ENCODE measurements around the gene PDE6D.

Gene PDE6D

GRCh38 chr2:231745303-231746038 is 35.6 kb downstream of the PDE6D start:
- no peak for TF ChIP-seq POLR2A (IDR thresholded peaks at IDR 0.05; ENCODE audit: low read depth, low read length)
- DNase-seq (ENCODE audit: insufficient read length, low spot score) (no peak), FAIRE-seq (no peak)

GRCh38 chr2:231743376-231744116 is 37.5 kb downstream of the PDE6D start:
- FAIRE-seq (no peak), DNase-seq (ENCODE audit: insufficient read length, low spot score) (no peak)
- TF ChIP-seq POLR2A (IDR thresholded peaks at IDR 0.05; ENCODE audit: low read depth, low read length) = no peak

GRCh38 chr2:231737761-231738160 is 43.3 kb downstream of the PDE6D start:
- DNase-seq (ENCODE audit: insufficient read length, low spot score) = no peak
- TF ChIP-seq POLR2A (IDR thresholded peaks at IDR 0.05; ENCODE audit: low read depth, low read length) = no peak
- FAIRE-seq = no peak

DNA sequence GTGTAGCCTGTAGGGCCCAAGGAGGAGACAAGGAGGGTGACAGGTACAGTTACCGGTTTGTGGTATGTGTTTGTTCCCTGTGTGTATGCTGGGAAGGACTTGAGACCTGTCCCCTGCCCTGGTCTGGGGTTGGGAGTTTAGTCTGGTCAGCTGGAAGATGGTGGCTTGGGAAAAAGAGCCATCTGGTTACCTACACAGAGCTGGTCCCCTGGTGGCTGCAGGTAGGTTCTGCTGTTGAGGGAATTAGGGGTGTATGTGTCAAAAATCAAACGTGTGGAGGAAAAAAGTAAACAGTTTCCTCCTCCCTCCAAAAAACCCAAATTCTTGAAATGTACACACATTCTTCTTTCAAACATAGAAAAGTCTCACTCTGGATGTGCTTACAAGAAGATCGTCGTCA is 48.5 kb downstream of the PDE6D start:
- DNase-seq (ENCODE audit: insufficient read length, low spot score) = no peak
- no peak for TF ChIP-seq POLR2A (IDR thresholded peaks at IDR 0.05; ENCODE audit: low read depth, low read length)
- no peak for FAIRE-seq

GRCh38 chr2:231727621-231728020 is 53.5 kb downstream of the PDE6D start:
- FAIRE-seq = no peak
- no peak for TF ChIP-seq POLR2A (IDR thresholded peaks at IDR 0.05; ENCODE audit: low read depth, low read length)
- no peak for DNase-seq (ENCODE audit: insufficient read length, low spot score)

DNA sequence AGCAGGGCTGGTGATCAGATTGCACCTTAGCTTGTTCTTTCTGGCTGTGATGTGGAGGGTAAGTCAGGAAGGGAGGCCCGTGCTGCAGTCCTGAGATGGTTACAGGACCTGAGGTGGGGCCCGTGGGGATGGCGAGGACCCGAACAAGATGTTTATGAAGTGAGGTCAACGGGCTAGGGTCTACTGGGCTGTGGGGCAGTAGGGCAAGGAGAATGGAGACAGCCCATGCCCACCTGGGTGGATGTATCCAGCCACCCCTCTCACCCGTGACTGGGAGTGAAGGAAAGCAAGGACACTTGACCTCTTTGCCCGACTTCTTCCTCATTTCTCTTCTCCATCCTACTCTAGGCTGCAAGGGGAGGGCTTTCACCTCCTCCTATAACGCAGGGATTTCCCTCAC is 54.8 kb downstream of the PDE6D start:
- FAIRE-seq (no peak), DNase-seq (ENCODE audit: insufficient read length, low spot score) (no peak)
- TF ChIP-seq POLR2A (IDR thresholded peaks at IDR 0.05; ENCODE audit: low read depth, low read length) = no peak

DNA sequence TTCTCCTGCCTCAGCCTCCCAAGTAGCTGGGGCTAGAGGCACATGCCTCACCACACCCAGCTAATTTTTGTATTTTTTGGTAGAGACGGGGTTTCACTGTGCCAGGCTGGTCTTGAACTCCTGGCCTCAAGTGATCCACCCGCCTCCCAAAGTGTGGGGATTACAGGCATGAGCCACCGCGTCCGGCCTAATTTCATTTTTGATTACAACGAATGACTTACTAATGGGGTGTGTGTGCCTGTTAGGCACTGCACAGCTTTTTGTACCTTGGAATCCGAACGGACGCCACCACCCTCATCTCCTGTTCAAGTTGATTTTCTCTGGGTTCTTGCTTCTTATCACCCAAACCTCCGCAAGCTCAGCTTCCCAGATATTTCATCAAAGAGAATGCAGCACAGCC is 55.6 kb downstream of the PDE6D start:
- no peak for FAIRE-seq
- TF ChIP-seq POLR2A (IDR thresholded peaks at IDR 0.05; ENCODE audit: low read depth, low read length) = no peak

GRCh38 chr2:231722721-231723307 is 58.3 kb downstream of the PDE6D start:
- DNase-seq (ENCODE audit: insufficient read length, low spot score) (no peak), FAIRE-seq (no peak)
- no peak for TF ChIP-seq POLR2A (IDR thresholded peaks at IDR 0.05; ENCODE audit: low read depth, low read length)

More for the DNA sequence above, 55.6 kb downstream of the PDE6D start:
- DNase-seq (ENCODE audit: insufficient read length, low spot score) = no peak

DNA sequence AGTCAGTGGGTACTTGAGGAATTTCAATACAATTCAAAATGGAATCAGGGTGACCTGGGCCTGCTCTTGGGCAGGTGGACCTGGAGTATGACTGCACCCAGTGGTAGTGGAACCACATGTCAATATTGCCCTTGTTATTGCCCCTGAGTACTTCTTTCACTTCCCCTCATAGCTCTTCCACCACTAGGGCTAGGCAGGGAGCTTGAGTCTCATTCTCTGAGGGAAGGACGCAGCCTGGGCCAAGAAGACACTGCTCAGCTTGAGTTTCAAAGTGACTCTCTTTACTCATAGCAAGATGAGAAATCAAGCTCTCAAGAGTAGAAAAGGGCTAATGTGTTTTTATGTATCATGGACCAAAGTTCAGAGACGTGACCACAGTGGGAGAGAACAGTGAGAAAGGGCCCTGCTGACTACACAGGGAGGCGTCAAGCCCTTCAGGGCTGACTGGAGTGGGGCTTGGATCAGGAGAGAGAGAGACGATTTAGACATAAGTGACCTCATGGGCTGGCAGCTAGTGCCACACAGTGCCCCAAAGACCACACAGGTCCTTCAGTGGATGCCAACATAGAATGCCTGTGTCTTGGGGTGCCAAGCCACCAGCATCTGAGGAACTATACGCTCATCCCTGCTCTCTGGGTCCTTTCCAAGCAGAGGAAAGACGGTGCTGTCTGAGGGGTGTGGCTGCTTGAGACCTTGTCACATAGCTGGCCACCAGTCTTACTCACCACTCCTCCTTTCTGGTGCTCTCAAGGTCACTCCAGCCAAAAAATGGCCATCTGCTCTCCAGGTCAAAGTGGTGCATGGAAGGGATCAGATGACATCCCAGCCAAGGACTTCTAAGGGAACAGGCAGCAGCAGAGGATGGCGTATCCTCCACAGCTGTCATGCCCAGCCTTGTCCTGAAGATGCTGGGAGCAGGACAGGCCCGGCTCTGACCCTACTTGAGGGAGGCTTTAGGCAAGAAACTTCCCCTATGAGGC is 59.8 kb downstream of the PDE6D start:
- no peak for FAIRE-seq

DNA sequence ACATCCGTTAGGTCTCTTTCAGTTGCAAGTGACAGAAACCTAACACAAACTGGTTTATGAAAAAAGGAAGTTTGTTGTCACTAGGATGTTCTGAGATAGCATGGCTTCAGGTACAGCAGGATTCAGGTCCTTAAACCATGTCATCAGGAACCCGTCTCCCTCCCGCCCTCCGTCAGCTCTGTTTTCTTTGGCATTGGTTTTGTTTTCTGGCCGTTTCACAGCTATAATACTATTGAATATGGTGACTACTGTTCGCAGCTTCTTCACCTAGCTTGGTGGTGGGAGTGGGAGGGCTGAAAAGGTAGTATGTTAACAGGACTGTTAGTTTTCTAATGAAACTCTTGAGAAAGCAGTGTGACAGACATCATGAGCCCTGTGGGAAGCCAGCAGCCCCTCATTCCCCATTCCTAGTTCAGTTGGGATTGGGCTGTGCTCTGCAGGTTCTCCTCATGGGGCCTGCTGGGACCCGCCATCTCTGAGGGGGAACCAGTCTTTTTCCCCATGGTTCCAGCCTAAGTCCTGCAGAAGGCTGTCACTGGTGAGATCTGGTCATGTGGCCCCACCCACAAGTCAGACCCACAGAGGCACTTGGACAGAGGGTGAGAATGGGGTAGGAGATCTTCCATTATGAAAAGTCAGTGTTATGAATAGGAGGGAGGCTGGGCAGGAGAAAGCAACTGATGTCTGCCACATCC is 60.6 kb downstream of the PDE6D start:
- no peak for DNase-seq (ENCODE audit: insufficient read length, low spot score)
- no peak for FAIRE-seq
- no peak for TF ChIP-seq POLR2A (IDR thresholded peaks at IDR 0.05; ENCODE audit: low read depth, low read length)

More for the DNA sequence above, 59.8 kb downstream of the PDE6D start:
- no peak for TF ChIP-seq POLR2A (IDR thresholded peaks at IDR 0.05; ENCODE audit: low read depth, low read length)
- DNase-seq (ENCODE audit: insufficient read length, low spot score) = no peak

- DNase-seq (ENCODE audit: insufficient read length, low spot score) = no peak
- no peak for FAIRE-seq
- TF ChIP-seq POLR2A (IDR thresholded peaks at IDR 0.05; ENCODE audit: low read depth, low read length) = no peak
Observed at GRCh38 chr2:231718799-231719198, 62.3 kb downstream of the PDE6D start.

DNA sequence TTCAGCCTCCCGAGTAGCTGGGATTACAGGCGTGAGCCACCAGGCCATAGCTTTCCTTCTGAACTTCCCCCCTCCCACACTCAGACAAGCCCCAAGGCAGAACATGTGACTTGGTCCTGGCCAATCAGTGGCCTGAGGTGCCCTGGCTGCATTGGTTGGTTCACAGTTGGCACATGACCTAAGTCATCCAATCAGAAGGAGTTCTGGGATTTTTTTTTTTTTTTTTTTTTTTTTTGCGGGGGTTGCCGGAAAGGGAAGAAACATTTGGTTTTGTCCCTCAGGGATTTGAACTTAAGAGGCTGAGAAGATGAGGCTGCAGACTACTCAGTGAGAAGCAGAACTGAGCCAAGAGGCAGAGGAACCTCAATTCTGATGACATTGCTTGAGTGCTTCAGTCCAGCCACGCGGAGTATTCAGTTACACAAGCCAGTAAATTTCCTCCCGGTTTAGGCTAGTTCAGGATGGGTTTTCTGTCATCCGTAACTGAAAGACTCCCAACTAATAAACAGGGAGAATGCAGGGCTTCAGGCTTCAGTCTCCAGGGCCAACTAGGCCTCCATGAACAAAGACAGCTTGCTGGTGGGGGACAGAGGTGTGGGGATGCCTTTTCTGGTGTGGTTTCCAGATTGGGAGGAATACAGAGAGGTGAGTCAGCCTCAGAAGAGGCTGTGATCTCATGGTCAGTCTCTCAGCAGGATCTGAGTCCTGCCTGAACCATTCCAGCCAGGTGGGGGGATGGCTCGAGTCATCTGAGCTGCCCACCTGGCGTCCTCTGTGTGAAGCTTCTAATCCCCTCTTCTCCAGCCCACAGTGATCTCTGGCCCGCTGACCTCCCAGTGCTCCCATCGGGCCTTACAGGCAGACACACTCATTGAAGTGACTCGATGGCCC is 63.6 kb downstream of the PDE6D start:
- DNase-seq (ENCODE audit: insufficient read length, low spot score) = no peak
- TF ChIP-seq POLR2A (IDR thresholded peaks at IDR 0.05; ENCODE audit: low read depth, low read length) = no peak
- FAIRE-seq = no peak
